MCF 10A (cell line): ENCODE data around the gene ARHGAP30. TPM values are rescaled to one million over a fixed set of nuclear protein-coding genes. Genes with fewer than 3 reads are reported as not detected.
A peak's percentile ranks its signal among the peaks of the same experiment; 100 is the strongest.

Experiments
- BruUV-seq: library from RNA; stranded (reverse); fragments of 400-500 nt; replicated peaks from 2 replicates; lab custom pipeline; 2021; lab: Mats Ljungman, UMichigan
- CTCF ChIA-PET: fragments of 300-600 bp; sonication (Branson Sonifier 250); formaldehyde crosslinking; extraction: SDS; loops from one replicate; lab custom pipeline; 2021; ENCODE audit warnings: antibody characterized with exemption, inconsistent platforms; lab: Yijun Ruan, JAX
- POLR2A ChIA-PET: fragments of 300-600, 350-650 bp; sonication (Branson Sonifier 250); formaldehyde crosslinking; extraction: SDS; loops from one replicate; lab custom pipeline; 2020; ENCODE audit warnings: antibody characterized with exemption, inconsistent platforms; lab: Yijun Ruan, JAX
- DNase-seq: peaks from one replicate; pipeline ENCODE4 v3.0.0-alpha.2; 2018; ENCODE audit not compliant: unreplicated experiment
- H3K27ac Mint-ChIP-seq: one replicate; pipeline ENCODE4 v1.8.0; 2022; ENCODE audit warnings: mild to moderate bottlenecking, low read depth, mixed read lengths; ENCODE audit not compliant: unreplicated experiment
- H3K27me3 Mint-ChIP-seq: one replicate; pipeline ENCODE4 v1.8.0; 2022; ENCODE audit warnings: mixed read lengths; ENCODE audit not compliant: insufficient read depth, unreplicated experiment
- H3K36me3 Mint-ChIP-seq: one replicate; pipeline ENCODE4 v1.8.0; 2022; ENCODE audit warnings: mild to moderate bottlenecking, moderate library complexity, mixed read lengths; ENCODE audit not compliant: insufficient read depth, unreplicated experiment
- H3K4me1 Mint-ChIP-seq: one replicate; pipeline ENCODE4 v1.8.0; 2022; ENCODE audit warnings: mixed read lengths; ENCODE audit not compliant: insufficient read depth, unreplicated experiment
- H3K4me3 Mint-ChIP-seq: one replicate; pipeline ENCODE4 v1.8.0; 2022; ENCODE audit warnings: mild to moderate bottlenecking, moderate library complexity, mixed read lengths; ENCODE audit not compliant: unreplicated experiment
- H3K9me3 Mint-ChIP-seq: one replicate; pipeline ENCODE4 v1.8.0; 2022; ENCODE audit warnings: mixed read lengths; ENCODE audit not compliant: unreplicated experiment
- CTCF ChIP-seq: fragments of 200-600 bp; IDR thresholded peaks from one replicate; pipeline ENCODE4 v1.8.0; 2022; ENCODE audit warnings: antibody characterized with exemption, mild to moderate bottlenecking; ENCODE audit not compliant: unreplicated experiment
- intact Hi-C: fragments of 100-400 bp; cut with micrococcal nuclease; formaldehyde crosslinking; loops from 2 replicates; pipeline ENCODE4 v1.14.1; 2022
- total RNA-seq: library from RNA; stranded (reverse); gene quantifications from 2 replicates; pipeline ENCODE4 v1.2.3, GENCODE V29; 2022

Gene ARHGAP30
- total RNA-seq, 1 experiment from 2014 or later, result 0.58 TPM

- peaks cover 10% of the 10 kb centered on the region for H3K9me3 Mint-ChIP-seq
- CTCF ChIA-PET, result interaction anchor here (0.5 to 5.0 kb wide), 30 partner anchors 10 to 788 kb away, joined by 3 to 58 read pairs (median 4); partner anchors contain the start of genes F11R, KLHDC9, NIT1 and PFDN2
- H3K4me1 Mint-ChIP-seq, result peaks cover 18% of the 10 kb centered on the region
- BruUV-seq, result TSS peak; percentile 67
- peak overlapping the region; percentile 99 for H3K27ac Mint-ChIP-seq
- H3K36me3 Mint-ChIP-seq, result peaks cover 18% of the 10 kb centered on the region
- intact Hi-C loops, result loop anchor here (1.0 to 10.0 kb wide), 3 partner anchors 52 to 90 kb away; partner anchors contain the start of gene DEDD
- DNase-seq, result peak; percentile 66
- H3K4me3 Mint-ChIP-seq, result peak overlapping the region; percentile 93
- POLR2A ChIA-PET, result interaction anchor here (0.6 to 7.3 kb wide), 43 partner anchors 9 to 703 kb away, joined by 3 to 371 read pairs (median 7); partner anchors contain the start of genes DEDD, F11R, KLHDC9 and NDUFS2
- TF ChIP-seq CTCF, result no peak
- H3K27me3 Mint-ChIP-seq, result no peaks in the 10 kb centered on the region
Measured at GRCh38 chr1:161044908-161045735, 24.6 kb downstream of the ARHGAP30 start.

GRCh38 chr1:161044535-161044907 lies 25.2 kb downstream of the ARHGAP30 start:
- TF ChIP-seq CTCF, result no peak
- no peak for DNase-seq
- H3K4me1 Mint-ChIP-seq, result peaks cover 18% of the 10 kb centered on the region
- H3K36me3 Mint-ChIP-seq, result peaks cover 24% of the 10 kb centered on the region
- peaks cover 10% of the 10 kb centered on the region for H3K9me3 Mint-ChIP-seq
- H3K27me3 Mint-ChIP-seq, result no peaks in the 10 kb centered on the region
- intact Hi-C loops, result loop anchor here (10.0 kb wide), 1 partner anchor 90 kb away; the partner anchor contains the start of gene DEDD
- CTCF ChIA-PET, result interaction anchor here (0.5 to 5.0 kb wide), 21 partner anchors 11 to 787 kb away, joined by 3 to 58 read pairs (median 4); partner anchors contain the start of genes F11R, KLHDC9, NIT1 and PFDN2
- POLR2A ChIA-PET, result interaction anchor here (0.6 to 7.3 kb wide), 22 partner anchors 10 to 269 kb away, joined by 3 to 371 read pairs (median 16); partner anchors contain the start of genes DEDD, F11R, KLHDC9 and PPOX
- BruUV-seq, result no TSS peak
- H3K4me3 Mint-ChIP-seq, result peak overlapping the region; percentile 93
- H3K27ac Mint-ChIP-seq, result peak overlapping the region; percentile 99

GRCh38 chr1:161039546-161039945 lies 30.1 kb downstream of the ARHGAP30 start:
- TF ChIP-seq CTCF, result no peak
- ChIA-PET CTCF (interaction anchor here (0.6 to 7.0 kb wide), 14 partner anchors 12 to 781 kb away, joined by 3 to 89 read pairs (median 4); partner anchors contain the start of genes ARHGAP30, DEDD and KLHDC9), POLR2A (interaction anchor here (0.7 to 4.5 kb wide), 13 partner anchors 14 to 114 kb away, joined by 3 to 107 read pairs (median 4); partner anchors contain the start of genes DEDD, F11R, KLHDC9 and NIT1)
- DNase-seq, result no peak
- Mint-ChIP-seq H3K27me3 (no peaks in the 10 kb centered on the region), H3K36me3 (peaks cover 33% of the 10 kb centered on the region), H3K9me3 (no peaks in the 10 kb centered on the region), H3K27ac (no peak overlapping the region), H3K4me1 (peaks cover 23% of the 10 kb centered on the region), H3K4me3 (peak overlapping the region; percentile 81)
- no TSS peak for BruUV-seq
- intact Hi-C loops, result no loop called here
